OCI-LY3 (cell line): ENCODE results near the gene JOSD2.

Source experiments
- CTCF ChIP-seq: fragments of 200-600, 300-600 bp; sonication (generic); IDR thresholded peaks from 2 replicates; pipeline ENCODE4 v1.5.1; 2014; ENCODE audit warnings: antibody characterized with exemption, low read length, low read depth
- EZH2phosphoT487 ChIP-seq: fragments of 200-600 bp; shearing (Covaris generic); IDR thresholded peaks from 2 replicates; pipeline ENCODE4 v1.6.1; 2018; ENCODE audit warnings: antibody characterized with exemption, mixed run types, low read depth

- TF ChIP-seq CTCF (peak; percentile 67), EZH2phosphoT487 (no peak)
These were observed 50.7 kb downstream of the JOSD2 start for GRCh38 chr19:50460161-50460765.
